Heart left ventricle (tissue), 13 donors: ENCODE data around the gene FIP1L1.

Experiments used
- POLR2A ChIP-seq, 2 donors: fragments of 450-650 bp; IDR thresholded peaks; one replicate each; pipeline ENCODE4 v1.6.1; 2017; ENCODE audit warnings: antibody characterized with exemption in 2 of 2, mild to moderate bottlenecking in 2 of 2, moderate library complexity in 2 of 2
- TF ChIP-seq, protein P1 (sequence below), 12 donors: fragments of 200-600 bp; sonication (generic) in 4 of 12; IDR thresholded peaks; one replicate each; pipeline versions ENCODE4 v1.5.0 to v1.8.0; 2018 to 2022; ENCODE audit warnings: antibody characterized with exemption in 12 of 12, mild to moderate bottlenecking in 5 of 12
- donor health status: ischemic (EF 13 %, LVEDD 7.1; RV severe dilation, severe dysfunction).
- donor health status: DM: no; HTN: yes; CAD: no.
- donor health status: DM: no; HTN: no; CAD: no.
- donor health status: ischemic (EF 25% LVEDD 6.9; RV normal size, moderate dysfunction).
- donor health status: ischemic (EF 25% LVEDD 5.7; RV mildly dilated, moderate dysfunction).
- donor health status: ischemic (EF 35%, LVEDD 5.7; RV mildly dilated, moderate dysfunction).
- donor health status: nonischemic (EF 11% LVEDD 7.7; RV severe dilation, severe dysfunction).
- donor health status: DM: yes; HTN: yes; CAD: no.
- donor health status: PGD.
- donor health status: ischemic (EF 29% LVEDD 5.4; RV normal size, mild dysfunction).
- donor health status: nonischemic (EF 23%, LVEDD 6.1; RV moderate dilation, normal function).

DNA sequence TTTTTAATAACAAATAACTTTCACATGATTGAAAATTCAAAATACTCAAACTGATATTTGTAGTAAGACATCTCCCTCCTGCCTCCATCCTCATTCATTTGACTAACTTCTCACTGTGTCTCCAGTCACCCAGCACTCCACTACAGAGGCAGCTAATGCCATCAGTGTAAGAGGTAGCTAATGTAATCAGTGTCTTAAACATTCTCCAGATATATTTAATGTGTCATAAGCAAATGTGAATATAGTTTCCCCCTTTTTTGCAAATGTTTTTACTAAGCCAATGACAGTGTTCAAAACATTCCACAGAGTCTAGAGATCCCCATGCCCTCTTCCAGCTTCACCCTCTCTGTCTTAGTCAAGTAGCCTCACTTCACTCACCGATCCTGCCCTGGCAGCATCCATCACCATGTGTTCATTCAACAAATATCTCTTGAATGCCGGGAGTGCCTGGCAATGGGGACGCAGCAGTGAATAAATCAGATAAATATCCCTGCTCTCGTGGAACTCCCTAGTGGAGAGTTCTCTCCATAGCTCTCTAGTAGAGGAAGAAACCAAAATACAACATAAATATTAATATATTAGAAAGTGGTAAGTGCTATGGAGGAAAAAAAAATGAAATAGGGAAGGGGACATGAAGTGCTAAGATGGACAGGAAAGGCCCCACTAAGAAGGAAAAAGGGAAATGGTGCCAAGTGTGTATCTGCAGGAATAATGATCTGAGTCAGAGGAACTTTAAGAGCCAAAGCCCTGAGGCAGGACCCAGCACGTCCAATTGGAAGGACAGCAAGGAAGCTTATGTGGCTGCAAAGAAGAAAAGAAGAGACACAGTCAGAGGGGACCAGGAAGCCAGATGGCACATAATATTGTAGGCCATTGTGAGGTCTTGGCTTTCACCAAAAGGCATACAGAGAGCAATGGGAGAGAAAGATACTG, 30.3 kb upstream of the FIP1L1 start:
- TF ChIP-seq, protein P1, sequence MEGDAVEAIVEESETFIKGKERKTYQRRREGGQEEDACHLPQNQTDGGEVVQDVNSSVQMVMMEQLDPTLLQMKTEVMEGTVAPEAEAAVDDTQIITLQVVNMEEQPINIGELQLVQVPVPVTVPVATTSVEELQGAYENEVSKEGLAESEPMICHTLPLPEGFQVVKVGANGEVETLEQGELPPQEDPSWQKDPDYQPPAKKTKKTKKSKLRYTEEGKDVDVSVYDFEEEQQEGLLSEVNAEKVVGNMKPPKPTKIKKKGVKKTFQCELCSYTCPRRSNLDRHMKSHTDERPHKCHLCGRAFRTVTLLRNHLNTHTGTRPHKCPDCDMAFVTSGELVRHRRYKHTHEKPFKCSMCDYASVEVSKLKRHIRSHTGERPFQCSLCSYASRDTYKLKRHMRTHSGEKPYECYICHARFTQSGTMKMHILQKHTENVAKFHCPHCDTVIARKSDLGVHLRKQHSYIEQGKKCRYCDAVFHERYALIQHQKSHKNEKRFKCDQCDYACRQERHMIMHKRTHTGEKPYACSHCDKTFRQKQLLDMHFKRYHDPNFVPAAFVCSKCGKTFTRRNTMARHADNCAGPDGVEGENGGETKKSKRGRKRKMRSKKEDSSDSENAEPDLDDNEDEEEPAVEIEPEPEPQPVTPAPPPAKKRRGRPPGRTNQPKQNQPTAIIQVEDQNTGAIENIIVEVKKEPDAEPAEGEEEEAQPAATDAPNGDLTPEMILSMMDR (IDR thresholded peaks at IDR 0.05), result peak in 1 of 12 donors; percentile 9
- TF ChIP-seq POLR2A (IDR thresholded peaks at IDR 0.05), result no peak
